ENCODE data around the gene AOC1. TPM values are rescaled to one million over a fixed set of nuclear protein-coding genes. Genes with fewer than 3 reads are reported as not detected.

The AOC1 gene
- total RNA-seq, 1 donor from 2014 or later = 0.16 TPM

- intact Hi-C loops (cut with micrococcal nuclease) = no loop called here
- no peak overlapping the region for H3K4me3 Mint-ChIP-seq (ENCODE audit: low read depth)
- H3K36me3 Mint-ChIP-seq (ENCODE audit: low read depth) = no peaks in the 10 kb centered on the region
- peaks cover 39% of the 10 kb centered on the region for H3K27me3 Mint-ChIP-seq (ENCODE audit: low read depth)
- H3K27ac Mint-ChIP-seq = no peak overlapping the region
- H3K4me1 Mint-ChIP-seq (ENCODE audit: low read depth) = peaks cover 2% of the 10 kb centered on the region
- peaks cover 10% of the 10 kb centered on the region for H3K9me3 Mint-ChIP-seq
- no peak for DNase-seq (ENCODE audit: low spot score)
Measured at GRCh38 chr7:150823484-150824126, 28.7 kb upstream of the AOC1 start.

GRCh38 chr7:150824379-150825177, 27.7 kb upstream of the AOC1 start:
- H3K27me3 Mint-ChIP-seq (ENCODE audit: low read depth) = peaks cover 41% of the 10 kb centered on the region
- no peak for DNase-seq (ENCODE audit: low spot score)
- peaks cover 2% of the 10 kb centered on the region for H3K4me1 Mint-ChIP-seq (ENCODE audit: low read depth)
- H3K36me3 Mint-ChIP-seq (ENCODE audit: low read depth) = no peaks in the 10 kb centered on the region
- no peak overlapping the region for H3K4me3 Mint-ChIP-seq (ENCODE audit: low read depth)
- H3K27ac Mint-ChIP-seq = no peak overlapping the region
- peaks cover 10% of the 10 kb centered on the region for H3K9me3 Mint-ChIP-seq
- intact Hi-C loops (cut with micrococcal nuclease) = no loop called here

GRCh38 chr7:150826061-150826849, 26.1 kb upstream of the AOC1 start:
- intact Hi-C loops (cut with micrococcal nuclease) = no loop called here
- Mint-ChIP-seq H3K27me3 (ENCODE audit: low read depth) (peaks cover 51% of the 10 kb centered on the region), H3K36me3 (ENCODE audit: low read depth) (no peaks in the 10 kb centered on the region), H3K4me3 (ENCODE audit: low read depth) (no peak overlapping the region), H3K27ac (no peak overlapping the region), H3K9me3 (peaks cover 9% of the 10 kb centered on the region), H3K4me1 (ENCODE audit: low read depth) (no peaks in the 10 kb centered on the region)
- no peak for DNase-seq (ENCODE audit: low spot score)

- no peaks in the 10 kb centered on the region for H3K9me3 Mint-ChIP-seq
- no peaks in the 10 kb centered on the region for H3K36me3 Mint-ChIP-seq (ENCODE audit: low read depth)
- intact Hi-C loops (cut with micrococcal nuclease) = no loop called here
- no peak overlapping the region for H3K27ac Mint-ChIP-seq
- peaks cover 48% of the 10 kb centered on the region for H3K27me3 Mint-ChIP-seq (ENCODE audit: low read depth)
- no peaks in the 10 kb centered on the region for H3K4me1 Mint-ChIP-seq (ENCODE audit: low read depth)
- no peak for DNase-seq (ENCODE audit: low spot score)
- H3K4me3 Mint-ChIP-seq (ENCODE audit: low read depth) = no peak overlapping the region
Measured at GRCh38 chr7:150828384-150828783, 23.9 kb upstream of the AOC1 start.

- DNase-seq (ENCODE audit: low spot score) = no peak
- Mint-ChIP-seq H3K27me3 (ENCODE audit: low read depth) (peaks cover 56% of the 10 kb centered on the region), H3K4me3 (ENCODE audit: low read depth) (no peak overlapping the region), H3K4me1 (ENCODE audit: low read depth) (no peaks in the 10 kb centered on the region), H3K9me3 (no peaks in the 10 kb centered on the region), H3K27ac (no peak overlapping the region), H3K36me3 (ENCODE audit: low read depth) (no peaks in the 10 kb centered on the region)
- intact Hi-C loops (cut with micrococcal nuclease) = no loop called here
Measured at GRCh38 chr7:150829426-150829825, 22.9 kb upstream of the AOC1 start.

- no peak overlapping the region for H3K27ac Mint-ChIP-seq
- H3K4me3 Mint-ChIP-seq (ENCODE audit: low read depth) = no peak overlapping the region
- intact Hi-C loops (cut with micrococcal nuclease) = no loop called here
- H3K4me1 Mint-ChIP-seq (ENCODE audit: low read depth) = no peaks in the 10 kb centered on the region
- peaks cover 60% of the 10 kb centered on the region for H3K27me3 Mint-ChIP-seq (ENCODE audit: low read depth)
- H3K9me3 Mint-ChIP-seq = no peaks in the 10 kb centered on the region
- H3K36me3 Mint-ChIP-seq (ENCODE audit: low read depth) = no peaks in the 10 kb centered on the region
- no peak for DNase-seq (ENCODE audit: low spot score)
Measured at GRCh38 chr7:150830937-150831336, 21.4 kb upstream of the AOC1 start.

GRCh38 chr7:150831851-150832250, 20.5 kb upstream of the AOC1 start:
- H3K4me1 Mint-ChIP-seq (ENCODE audit: low read depth) = no peaks in the 10 kb centered on the region
- H3K9me3 Mint-ChIP-seq = no peaks in the 10 kb centered on the region
- DNase-seq (ENCODE audit: low spot score) = no peak
- intact Hi-C loops (cut with micrococcal nuclease) = no loop called here
- H3K4me3 Mint-ChIP-seq (ENCODE audit: low read depth) = no peak overlapping the region
- H3K36me3 Mint-ChIP-seq (ENCODE audit: low read depth) = no peaks in the 10 kb centered on the region
- peaks cover 52% of the 10 kb centered on the region for H3K27me3 Mint-ChIP-seq (ENCODE audit: low read depth)
- no peak overlapping the region for H3K27ac Mint-ChIP-seq

- H3K27ac Mint-ChIP-seq = no peak overlapping the region
- no peak for DNase-seq (ENCODE audit: low spot score)
- H3K27me3 Mint-ChIP-seq (ENCODE audit: low read depth) = peaks cover 34% of the 10 kb centered on the region
- H3K4me3 Mint-ChIP-seq (ENCODE audit: low read depth) = no peak overlapping the region
- intact Hi-C loops (cut with micrococcal nuclease) = no loop called here
- H3K36me3 Mint-ChIP-seq (ENCODE audit: low read depth) = no peaks in the 10 kb centered on the region
- no peaks in the 10 kb centered on the region for H3K9me3 Mint-ChIP-seq
- H3K4me1 Mint-ChIP-seq (ENCODE audit: low read depth) = no peaks in the 10 kb centered on the region
Measured at GRCh38 chr7:150835019-150835418, 17.3 kb upstream of the AOC1 start.

GRCh38 chr7:150835702-150836280, 16.5 kb upstream of the AOC1 start:
- Mint-ChIP-seq H3K9me3 (no peaks in the 10 kb centered on the region), H3K27ac (no peak overlapping the region), H3K36me3 (ENCODE audit: low read depth) (no peaks in the 10 kb centered on the region), H3K27me3 (ENCODE audit: low read depth) (peaks cover 31% of the 10 kb centered on the region), H3K4me3 (ENCODE audit: low read depth) (no peak overlapping the region), H3K4me1 (ENCODE audit: low read depth) (no peaks in the 10 kb centered on the region)
- DNase-seq (ENCODE audit: low spot score) = no peak
- intact Hi-C loops (cut with micrococcal nuclease) = no loop called here

GRCh38 chr7:150838965-150839650, 13.2 kb upstream of the AOC1 start:
- no peak for DNase-seq (ENCODE audit: low spot score)
- H3K36me3 Mint-ChIP-seq (ENCODE audit: low read depth) = no peaks in the 10 kb centered on the region
- H3K9me3 Mint-ChIP-seq = no peaks in the 10 kb centered on the region

GRCh38 chr7:150842018-150842417, 10.3 kb upstream of the AOC1 start:
- no peak for DNase-seq (ENCODE audit: low spot score)

More at GRCh38 chr7:150838965-150839650, 13.2 kb upstream of the AOC1 start:
- H3K27me3 Mint-ChIP-seq (ENCODE audit: low read depth) = peaks cover 18% of the 10 kb centered on the region
- intact Hi-C loops (cut with micrococcal nuclease) = no loop called here
- no peak overlapping the region for H3K4me3 Mint-ChIP-seq (ENCODE audit: low read depth)
- H3K27ac Mint-ChIP-seq = no peak overlapping the region
- H3K4me1 Mint-ChIP-seq (ENCODE audit: low read depth) = no peaks in the 10 kb centered on the region

GRCh38 chr7:150842716-150843115, 9.6 kb upstream of the AOC1 start:
- no peak for DNase-seq (ENCODE audit: low spot score)
- Mint-ChIP-seq H3K27me3 (ENCODE audit: low read depth) (peaks cover 14% of the 10 kb centered on the region), H3K36me3 (ENCODE audit: low read depth) (no peaks in the 10 kb centered on the region), H3K4me1 (ENCODE audit: low read depth) (no peaks in the 10 kb centered on the region), H3K27ac (no peak overlapping the region), H3K9me3 (no peaks in the 10 kb centered on the region), H3K4me3 (ENCODE audit: low read depth) (no peak overlapping the region)
- intact Hi-C loops (cut with micrococcal nuclease) = no loop called here

More at GRCh38 chr7:150842018-150842417, 10.3 kb upstream of the AOC1 start:
- Mint-ChIP-seq H3K27ac (no peak overlapping the region), H3K27me3 (ENCODE audit: low read depth) (peaks cover 14% of the 10 kb centered on the region), H3K4me3 (ENCODE audit: low read depth) (no peak overlapping the region), H3K9me3 (no peaks in the 10 kb centered on the region), H3K4me1 (ENCODE audit: low read depth) (no peaks in the 10 kb centered on the region), H3K36me3 (ENCODE audit: low read depth) (no peaks in the 10 kb centered on the region)
- intact Hi-C loops (cut with micrococcal nuclease) = no loop called here

All from activated T-helper 2 cell treated with anti-CD3 and anti-CD28 coated beads, Interferon-gamma antibody, Interleukin-2, Interleukin-4, amounts not matched to agents 10 μg/mL and 5 μg/mL and 100 μg/mL, durations not matched to agents 14 hours and 24 hours and 36 hours (primary cell).